ENCODE measurements around the gene ERVK3-1.
A peak's percentile ranks its signal among the peaks of the same experiment; 100 is the strongest.
"Not testable (repeated sequence)": the region's sequence is repeated elsewhere in the genome, so short reads cannot be mapped to it uniquely, and the experiment has no call there.

ERVK3-1 gene

DNA sequence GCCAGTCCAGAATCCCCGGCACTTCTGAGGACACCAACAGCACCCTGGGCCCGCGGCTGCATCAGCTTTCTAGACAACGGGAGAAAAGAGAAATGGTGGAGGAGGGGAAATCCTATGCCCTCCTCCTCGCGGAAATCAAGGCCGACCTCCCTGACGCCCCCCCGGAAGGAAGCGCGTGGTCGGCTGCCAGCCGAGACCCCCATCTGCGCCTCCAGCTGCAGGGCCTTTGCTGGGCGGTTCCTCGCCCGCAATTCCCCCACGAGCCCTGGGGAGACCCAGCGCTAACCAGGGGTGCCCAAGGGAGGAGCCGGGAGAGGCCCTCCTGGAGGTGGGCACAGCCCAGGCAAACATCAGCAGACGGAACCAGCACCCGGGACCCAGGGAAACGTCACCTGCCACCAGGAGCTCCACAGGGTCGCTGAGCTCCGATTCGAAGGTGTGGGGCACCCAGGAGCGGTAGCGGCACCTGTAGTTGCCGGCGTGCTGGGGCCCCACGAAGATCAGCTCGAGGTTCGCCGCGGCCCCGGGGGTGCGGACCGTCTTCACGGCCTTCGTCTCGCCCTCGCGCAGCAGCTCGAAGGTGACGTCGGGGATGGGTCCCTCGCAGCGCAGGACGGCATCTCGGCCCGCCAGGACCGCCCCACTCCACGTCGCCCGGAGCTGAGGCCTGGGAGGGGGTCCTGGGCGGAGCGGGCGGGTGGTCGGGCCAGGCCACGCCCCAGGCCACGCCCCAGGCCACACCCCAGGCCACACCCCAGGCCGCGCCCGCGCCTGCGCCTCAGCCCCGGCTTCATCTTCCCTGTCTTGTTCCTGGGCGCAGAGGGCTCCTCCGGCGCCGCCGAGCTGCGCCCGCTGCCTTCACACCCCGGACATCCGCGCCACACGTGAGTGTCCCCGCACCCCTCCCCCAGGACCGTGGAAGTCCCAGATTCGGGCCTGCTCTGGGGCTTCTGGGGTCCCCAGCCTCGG is 42.1 kb downstream of the ERVK3-1 start:
- DNase-seq (ENCODE audit: low spot score): no peak

DNA sequence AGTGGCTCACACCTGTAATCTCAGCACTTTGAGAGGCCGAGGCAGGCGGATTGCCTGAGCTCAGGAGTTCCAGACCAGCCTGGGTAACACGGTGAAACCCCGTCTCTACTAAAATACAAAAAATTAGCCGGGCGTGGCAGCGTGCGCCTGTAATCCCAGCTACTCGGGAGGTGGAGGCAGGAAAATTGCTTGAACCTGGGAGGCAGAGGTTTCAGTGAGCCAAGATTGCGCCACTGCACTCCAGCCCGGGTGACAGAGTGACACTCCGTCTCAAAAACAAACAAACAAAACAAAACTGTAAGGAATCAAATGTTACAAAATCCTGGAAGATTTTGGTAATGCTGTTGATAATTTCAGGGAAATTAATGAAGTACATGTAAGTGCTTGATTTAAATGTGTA is 42.9 kb downstream of the ERVK3-1 start:
- DNase-seq (ENCODE audit: low spot score): not testable (repeated sequence)

DNA sequence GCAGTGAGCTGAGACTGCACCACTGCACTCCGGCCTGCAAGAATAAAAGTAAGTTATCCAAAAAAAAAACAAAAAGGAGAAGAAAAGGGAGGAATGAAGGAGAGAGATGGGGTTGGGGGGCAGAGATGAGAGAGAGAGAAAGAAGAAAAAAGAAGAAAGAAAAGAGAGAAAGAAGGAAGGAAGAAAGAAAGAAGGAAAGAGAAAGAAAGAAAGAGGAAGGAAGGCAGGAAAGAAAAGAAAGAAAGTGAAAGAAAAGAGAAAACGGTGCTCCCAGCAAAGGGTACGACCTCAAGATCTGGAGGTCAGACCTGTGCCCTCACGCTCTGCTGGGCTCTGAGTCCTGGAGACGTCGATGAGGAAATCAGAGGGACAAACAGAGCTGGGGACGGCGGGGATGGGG is 44.4 kb downstream of the ERVK3-1 start:
- DNase-seq (ENCODE audit: low spot score): no peak

DNA sequence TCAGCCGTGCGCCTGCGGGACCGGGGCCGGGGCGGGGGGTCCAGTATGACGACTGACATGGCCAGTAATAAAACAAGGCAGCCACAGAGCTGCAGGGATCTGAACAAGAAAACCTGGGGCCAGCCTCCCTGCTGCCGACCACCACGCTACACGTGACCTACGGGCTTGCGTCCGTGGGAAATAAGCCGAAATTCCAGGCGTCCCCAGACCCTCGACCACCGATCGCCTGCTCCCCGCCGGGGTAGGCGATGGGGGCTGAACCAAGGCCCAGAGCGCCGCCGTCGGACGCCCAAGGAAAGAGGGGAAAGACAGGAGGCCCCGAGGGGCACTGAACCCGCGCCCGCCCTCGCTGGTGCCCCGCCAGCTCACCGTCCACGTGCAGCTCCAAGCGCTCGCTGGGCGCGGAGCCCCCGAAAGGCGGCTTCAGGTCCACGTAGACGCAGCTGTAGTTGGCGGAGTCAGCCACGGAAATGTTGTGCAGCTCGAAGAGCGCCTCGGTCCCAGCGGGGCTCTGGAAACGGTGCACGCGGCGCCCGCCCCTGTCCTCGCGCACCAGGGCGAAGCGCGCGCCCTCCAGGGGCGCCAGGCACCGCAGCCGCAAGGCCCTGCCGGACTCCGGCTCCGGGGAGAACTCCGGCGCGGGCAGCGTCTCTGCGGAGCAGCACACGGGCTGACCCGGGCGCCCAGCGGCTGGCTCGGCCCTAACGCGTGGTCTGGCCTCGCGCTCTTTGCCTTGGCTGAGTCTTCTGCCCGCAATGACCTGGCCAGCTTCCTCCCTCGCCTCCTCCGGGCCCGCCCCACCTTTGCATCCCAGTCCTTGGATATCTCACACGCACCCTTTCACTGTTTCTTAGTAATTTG is 45.1 kb downstream of the ERVK3-1 start:
- DNase-seq (ENCODE audit: low spot score): no peak

DNA sequence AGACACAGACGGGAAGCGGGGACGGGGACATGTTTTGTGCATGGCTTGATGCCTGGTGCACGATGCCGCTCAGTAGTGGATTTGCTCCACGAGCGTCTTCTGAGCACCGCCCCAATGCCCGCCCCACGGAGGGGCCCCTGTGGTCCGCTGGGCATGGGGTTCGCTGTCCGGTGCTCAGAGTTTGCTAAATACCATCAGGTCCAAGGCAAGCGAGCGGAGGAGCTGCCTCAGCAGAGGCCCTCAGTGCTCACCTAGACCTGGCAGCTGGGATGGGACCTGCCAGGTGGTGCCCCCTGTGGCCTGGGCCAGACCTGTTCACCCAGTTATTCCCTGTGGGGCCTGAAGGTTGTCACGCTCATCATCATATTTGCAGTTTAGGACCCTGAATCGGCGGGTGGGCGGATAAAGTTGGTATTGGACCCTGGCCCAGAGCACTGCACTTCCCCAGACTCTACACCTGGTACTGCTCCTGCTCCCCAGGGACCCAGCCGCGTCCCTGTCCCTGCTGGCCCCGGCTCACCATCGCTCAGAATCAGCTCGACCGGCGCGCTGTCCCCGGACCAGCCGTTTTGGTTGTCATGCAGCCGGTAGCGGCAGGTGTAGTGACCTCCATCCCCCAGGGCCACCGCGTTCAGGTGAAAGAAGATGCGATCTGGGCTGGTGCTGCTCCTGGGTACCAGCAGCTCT is 45.8 kb downstream of the ERVK3-1 start:
- no peak for DNase-seq (ENCODE audit: low spot score)

DNA sequence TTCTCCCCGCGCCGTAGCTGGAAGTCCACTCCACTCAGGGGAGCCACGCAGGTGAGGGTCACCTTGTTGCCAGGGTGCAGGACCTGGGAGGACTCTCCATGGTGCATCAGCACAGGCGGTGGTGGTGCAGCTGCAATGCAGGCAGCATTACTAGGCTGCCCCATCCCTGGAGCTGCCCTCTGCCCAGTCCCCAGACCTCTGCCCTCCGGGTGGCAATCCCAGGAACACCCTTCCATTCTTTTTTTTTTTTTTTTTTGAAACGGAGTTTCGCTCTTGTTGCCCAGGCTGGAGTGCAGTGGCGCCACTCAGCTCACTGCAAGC is 46.3 kb downstream of the ERVK3-1 start:
- DNase-seq (ENCODE audit: low spot score): no peak

DNA sequence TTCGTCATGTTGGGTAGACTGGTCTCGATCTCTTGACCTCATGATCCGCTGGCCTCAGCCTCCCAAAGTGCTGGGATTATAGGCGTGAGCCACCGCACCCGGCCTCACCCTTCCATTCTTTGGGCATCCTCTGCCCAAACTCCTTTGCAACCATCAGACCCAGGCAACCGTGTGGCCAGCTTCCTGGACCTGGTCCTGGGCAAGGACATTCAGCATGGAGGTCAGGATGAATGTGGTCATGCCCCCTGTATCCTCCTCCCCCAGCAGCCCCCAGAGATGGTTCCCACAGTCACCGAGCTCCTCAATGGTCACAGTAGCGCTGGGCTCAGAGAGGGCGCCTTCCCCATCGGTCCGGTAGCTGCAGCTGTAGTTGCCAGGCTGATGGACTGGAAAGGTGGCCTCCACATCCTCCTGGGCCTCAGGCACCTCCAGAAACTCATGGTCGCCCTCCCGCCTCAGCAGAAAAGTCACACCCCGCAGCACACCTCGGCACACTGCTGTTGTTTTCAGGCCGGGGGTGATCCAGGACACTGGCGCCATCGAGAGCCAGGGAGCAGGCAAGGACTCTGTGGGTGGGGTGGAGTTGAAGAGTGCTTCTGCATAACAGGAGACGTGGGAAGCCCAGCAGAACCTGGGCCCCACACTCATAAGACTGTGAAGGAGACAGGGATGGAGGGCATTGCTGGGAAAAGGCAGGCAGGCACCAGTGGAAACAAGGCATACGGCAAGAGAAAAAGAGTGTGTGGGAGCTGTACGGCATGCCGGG is 47.0 kb downstream of the ERVK3-1 start:
- DNase-seq (ENCODE audit: low spot score): no peak

DNA sequence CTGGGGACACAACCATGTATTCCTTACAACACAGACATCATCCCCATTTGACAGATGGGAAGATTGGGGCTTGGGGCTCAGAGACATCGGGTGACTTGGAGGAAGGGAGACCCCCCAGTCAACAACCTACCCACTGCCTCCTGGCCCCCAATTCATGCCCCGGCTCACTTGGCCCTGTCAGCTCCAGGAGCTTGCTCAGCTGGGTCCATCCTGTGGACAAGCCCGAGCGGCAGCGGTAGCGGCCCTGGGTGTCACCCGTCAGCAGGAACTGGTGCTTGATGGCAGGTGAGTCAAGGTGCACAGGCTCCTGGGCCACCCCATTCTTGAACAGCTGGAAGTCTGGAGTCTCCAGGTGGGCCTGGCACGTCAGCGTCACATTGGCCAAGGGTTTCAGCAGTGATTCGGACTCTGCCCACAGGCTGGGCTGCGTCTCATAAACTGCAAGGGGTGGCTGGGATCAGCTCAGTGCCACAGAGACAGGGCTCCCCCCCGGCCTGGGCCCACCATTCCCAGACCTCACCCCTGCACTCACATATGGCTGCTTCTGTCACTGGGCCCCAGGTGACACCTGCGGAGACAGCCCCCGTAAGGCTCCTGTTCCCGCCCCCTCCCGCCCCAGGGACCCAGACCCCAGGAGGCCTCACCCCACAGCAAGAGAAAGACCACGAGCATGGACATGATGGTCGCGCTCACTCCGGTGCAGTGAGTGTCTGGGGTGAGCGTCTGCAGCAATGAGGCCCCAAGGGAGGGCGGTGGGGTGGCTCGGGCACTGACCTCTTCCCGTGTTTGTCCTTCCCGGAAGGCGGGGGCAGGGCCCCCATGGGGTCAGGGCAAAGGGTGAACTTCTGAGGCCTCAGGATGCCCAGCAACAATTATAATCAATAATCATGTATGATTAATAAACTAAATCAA is 47.8 kb downstream of the ERVK3-1 start, which contains the start of gene A1BG:
Gene A1BG, minus strand, starts transcription at position 733 of the 912 bp plus-strand sequence. Its CDS starts 55 bp downstream, at position 678.
- DNase-seq (ENCODE audit: low spot score): no peak

DNA sequence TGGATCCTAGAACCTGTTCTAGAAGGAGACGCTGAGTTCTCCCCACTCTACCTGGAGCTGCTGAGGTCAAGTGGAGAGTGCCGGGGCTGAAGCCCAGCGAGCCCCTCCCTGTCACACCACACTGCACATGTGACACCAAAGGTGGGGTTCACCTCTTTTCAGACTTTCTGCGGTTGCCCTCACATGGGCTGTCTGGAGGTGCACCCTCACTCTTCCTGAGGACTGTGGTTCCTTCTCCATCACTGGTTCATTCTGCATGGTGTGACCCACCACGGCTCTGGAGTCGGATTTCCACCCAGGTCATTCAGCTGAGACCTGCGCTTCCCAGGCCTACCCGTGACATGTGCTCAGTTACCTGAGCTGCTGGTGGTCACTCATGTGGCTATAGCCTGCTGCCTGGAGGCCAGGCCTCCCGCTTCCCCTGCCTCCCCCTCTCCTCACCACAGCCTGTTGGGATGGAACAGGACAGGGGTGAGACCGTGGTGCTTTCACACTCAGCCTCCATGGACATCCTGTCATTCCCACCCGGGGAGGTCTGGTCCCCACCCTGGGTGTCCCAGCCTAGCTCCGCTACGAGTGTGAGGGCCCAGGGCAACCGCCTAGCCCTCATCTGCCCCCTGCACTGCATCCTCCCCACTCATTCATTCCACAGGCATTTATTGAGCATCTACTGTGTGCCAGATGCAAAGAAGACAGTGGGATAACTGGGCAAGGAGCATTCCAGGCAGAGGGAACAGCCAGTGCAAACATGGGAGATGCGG is 48.7 kb downstream of the ERVK3-1 start:
- DNase-seq (ENCODE audit: low spot score): no peak

DNA sequence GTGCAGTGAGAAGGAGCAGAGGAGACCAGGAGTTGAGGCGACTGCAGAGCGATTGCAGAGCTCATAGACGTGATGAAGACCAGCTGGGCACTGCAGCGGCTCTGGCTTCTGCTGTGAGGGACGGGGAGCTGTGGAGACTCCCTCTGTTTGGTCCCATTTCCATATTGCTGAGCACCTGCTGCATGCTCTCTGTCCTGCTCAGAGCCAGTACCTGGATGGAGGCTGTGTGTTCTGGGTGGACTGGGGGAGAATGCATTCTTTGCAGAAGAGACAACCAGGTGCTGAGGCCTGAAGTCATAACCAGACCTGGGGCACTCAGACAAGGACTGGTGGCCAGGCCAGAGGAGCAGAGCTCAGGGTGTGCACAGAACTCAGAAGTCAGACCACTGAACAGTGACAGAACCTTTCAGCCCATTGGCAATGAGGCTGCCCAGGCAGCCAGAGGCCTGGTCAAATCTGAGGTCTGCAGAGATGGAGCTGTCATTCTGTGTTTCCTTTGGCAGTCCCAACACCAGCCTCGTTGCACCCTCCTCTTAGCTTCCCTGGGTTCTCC is 49.4 kb downstream of the ERVK3-1 start:
- no peak for DNase-seq (ENCODE audit: low spot score)

DNA sequence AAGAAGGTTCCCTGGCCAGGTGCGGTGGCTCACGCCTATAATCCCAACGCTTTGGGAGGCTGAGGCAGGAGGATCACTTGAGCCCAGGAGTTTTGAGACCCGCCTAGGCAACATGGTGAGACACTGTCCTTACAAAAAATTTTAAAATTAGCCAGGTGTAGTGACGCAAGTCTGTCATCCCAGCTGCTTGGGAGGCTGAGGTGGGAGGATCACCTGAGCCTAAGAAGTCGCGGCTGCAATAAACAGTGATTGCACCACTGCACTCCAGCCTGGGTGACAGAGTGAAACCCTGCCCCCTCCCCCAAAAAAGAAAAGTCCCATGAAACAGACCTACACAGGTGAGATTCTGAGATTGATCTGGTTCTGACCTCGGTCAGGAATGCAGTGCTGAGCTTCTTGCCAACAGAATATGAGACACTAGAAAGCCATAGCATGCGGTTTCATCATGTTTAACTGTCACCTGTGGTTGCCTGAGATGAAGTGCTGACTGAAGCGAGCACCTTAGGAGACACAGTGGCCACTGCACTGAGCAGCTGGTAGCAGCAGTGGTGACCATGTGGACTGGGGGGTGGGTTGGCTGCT is 50.1 kb downstream of the ERVK3-1 start:
- no peak for DNase-seq (ENCODE audit: low spot score)

DNA sequence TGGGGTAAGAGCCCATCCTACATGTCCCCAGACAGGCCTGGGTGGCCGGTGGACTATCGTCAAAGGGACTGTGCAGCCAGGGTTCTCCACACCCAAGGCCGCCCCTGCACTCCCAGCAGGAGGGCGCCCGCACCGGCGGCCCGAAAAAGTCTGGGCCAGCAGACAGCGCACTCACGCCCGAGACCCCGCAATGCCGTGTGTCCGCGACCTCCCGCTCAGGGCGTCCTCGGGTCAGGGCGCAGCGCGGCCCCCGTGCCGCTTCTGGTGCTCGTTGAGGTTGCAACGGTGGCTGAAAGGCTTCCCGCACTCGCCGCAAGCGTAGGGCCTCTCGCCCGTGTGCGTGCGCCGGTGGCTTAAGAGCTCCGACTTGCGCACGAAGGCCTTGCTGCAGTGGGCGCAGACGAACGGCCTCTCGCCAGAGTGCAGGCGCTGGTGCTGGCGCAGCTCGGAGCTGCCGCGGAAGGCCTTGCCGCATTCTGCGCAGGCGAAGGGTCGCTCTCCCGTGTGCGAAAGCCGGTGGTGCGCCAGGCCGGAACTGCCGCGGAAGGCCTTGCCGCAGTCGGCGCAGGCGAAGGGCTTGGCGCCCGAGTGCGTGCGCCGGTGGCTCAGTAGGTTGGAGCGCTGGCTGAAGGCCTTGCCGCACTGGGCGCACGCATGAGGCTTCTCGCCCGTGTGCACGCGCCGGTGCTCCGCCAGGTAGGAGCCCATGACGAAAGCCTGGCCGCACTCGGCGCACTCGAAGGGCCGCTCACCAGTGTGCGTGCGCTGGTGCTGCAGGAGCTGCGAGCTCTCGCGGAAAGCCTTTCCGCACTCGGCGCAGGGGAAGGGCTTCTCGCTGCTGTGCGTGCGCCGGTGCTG is 51.0 kb downstream of the ERVK3-1 start:
- DNase-seq (ENCODE audit: low spot score): no peak

DNA sequence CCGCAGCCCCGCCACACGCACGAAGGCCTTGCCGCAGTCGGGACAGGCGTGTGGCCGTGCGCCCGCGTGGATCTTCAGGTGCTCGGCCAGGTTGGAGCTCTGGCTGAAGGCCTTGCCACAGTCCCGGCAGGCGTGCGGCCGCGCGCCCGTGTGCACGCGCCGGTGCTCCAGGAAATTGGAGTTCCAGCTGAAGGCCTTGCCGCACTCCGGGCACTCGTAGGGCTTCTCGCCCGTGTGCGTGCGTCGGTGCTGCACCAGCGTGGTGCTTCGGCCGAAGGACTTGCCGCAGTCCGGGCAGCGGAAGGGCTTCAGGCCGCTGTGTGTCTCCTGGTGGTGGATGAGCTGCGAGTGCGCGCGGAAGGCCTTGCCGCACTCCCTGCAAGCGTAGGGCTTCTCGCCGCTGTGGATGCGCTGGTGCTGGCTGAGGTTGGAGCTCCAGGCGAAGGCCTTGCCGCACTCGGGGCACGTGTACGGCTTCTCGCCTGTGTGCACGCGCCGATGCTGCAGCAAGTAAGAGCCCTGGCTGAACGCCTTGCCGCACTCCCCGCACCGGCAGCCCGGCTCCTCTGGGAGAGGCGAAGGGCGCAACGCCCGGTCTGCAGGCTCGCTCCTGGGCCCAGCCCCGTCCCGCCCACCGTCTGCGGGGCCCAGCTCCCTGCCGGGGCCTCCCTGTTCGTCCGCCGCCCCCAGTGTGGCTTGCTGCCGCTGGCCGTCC is 51.7 kb downstream of the ERVK3-1 start:
- no peak for DNase-seq (ENCODE audit: low spot score)

DNA sequence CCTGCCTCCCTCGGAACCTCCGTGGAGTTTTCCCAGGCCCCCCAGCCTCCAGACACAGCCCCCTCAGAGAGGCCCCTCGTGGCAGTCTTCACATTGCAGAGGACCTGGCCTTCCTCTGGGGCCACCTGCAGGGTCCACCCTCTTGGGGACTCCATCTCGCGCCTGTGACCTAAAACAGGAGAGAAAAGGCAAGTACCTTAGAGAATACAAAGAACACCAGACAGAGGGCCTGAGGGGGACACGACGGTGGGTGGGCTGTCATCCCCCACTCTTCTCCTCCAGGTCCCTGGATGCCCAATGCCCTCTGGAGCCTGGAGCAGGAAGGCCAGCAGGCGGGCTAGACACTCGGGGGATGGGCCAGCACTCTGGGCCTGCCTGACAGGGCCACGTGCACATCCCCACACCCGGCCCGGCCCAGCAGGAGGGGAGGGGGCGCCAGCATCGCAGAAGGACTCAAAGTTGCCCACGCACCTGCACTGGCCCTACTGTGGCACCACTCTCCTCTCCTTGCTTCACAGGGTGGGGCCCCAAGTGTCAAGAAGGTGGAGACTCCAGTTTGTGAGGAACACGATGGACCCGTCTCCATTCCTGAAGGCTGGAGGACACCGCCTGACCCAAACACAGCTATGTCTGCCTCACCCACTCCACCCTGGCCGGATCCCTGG is 52.4 kb downstream of the ERVK3-1 start:
- DNase-seq (ENCODE audit: low spot score): no peak

DNA sequence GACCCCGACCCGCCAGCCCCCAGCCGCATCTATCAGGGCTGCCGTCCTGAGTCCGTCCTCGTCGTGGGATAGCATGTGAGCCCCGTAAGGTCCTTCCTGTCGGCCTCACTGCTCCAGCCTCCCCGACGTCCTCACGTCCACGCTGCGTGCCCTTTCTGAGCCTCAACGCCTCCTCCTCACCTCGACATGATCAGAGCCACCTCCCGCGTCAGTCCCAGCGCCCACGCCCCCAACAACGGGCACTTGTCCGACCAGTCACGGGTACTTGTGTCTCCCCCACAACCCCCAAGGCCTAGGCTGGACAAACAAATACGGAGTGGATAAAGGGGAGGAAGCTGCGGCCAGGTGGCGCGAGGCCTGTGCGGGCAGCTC is 56.7 kb downstream of the ERVK3-1 start:
- DNase-seq (ENCODE audit: low spot score): peak; percentile 21

DNA sequence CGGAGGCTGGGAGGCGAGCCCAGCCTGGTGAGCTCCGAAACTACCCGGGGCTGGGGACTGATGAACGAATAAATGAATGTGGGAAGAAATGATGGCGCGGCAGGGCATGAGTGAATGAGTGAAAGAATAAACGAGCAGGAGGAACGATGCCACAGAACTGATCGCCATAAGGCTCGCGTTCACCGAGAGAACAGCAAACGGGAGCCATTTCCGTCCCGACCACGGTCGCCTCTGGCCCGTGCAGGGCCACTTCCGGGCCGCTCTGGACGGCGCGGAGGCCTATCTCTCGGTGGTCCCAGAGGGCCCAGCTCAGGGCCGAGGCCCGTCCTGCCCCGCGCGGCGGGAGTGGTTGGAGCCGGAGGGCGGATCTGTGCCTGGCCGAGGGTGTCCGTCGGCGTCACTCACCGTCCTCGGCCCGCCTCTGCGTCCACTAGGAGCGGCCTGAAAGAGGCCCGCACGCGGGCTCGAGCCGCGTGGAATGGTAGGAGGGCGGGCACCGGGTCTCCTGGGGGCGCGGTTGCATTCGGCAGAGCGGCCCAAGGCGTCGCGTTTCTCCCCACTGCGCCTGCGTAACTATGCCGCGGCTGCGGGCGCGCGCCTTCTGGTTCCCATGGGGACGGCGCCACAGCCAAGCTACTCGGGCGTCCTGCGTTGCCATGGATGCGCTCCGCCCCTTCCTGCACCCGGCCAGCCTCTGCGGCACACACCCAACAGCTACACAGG is 57.3 kb downstream of the ERVK3-1 start, which contains the start of gene ZNF497:
Gene ZNF497, minus strand, starts transcription at position 480 of the 723 bp plus-strand sequence. CDS start 5,116 bp downstream, outside the sequence.
- DNase-seq (ENCODE audit: low spot score): peak; percentile 96

Data from hematopoietic multipotent progenitor cell treated with erythropoietin and hydrocortisone succinate and interleukin-3 and kit ligand, for 15 days (in vitro differentiated cells).